HepG2 (cell line): Measurements from ENCODE around the gene LITAF. TPM values are rescaled to one million over a fixed set of nuclear protein-coding genes. Genes with fewer than 3 reads are reported as not detected.

Source experiments
- ARNT ChIP-seq: fragments of 450-650 bp; IDR thresholded peaks from 2 replicates; pipeline ENCODE4 v1.6.1; 2017
- ETV6 ChIP-seq: sonication (generic); formaldehyde crosslinking; conservative IDR thresholded peaks from 2 replicates; pipeline ENCODE4 v1.4.0; 2020; ENCODE audit warnings: missing genetic modification reagents
- MYNN ChIP-seq: sonication (generic); formaldehyde crosslinking; IDR thresholded peaks from 2 replicates; pipeline ENCODE4 v1.4.0; 2020; ENCODE audit warnings: mild to moderate bottlenecking, low read depth, missing genetic modification reagents
- SAFB2 ChIP-seq: sonication (generic); formaldehyde crosslinking; IDR thresholded peaks from 2 replicates; pipeline ENCODE4 v1.5.1; 2020; ENCODE audit warnings: missing genetic modification reagents, low read depth, mild to moderate bottlenecking, borderline replicate concordance
- SKIL ChIP-seq: sonication (generic); formaldehyde crosslinking; IDR thresholded peaks from 2 replicates; pipeline ENCODE4 v1.8.0; 2022; ENCODE audit warnings: missing genetic modification reagents, mild to moderate bottlenecking, moderate library complexity, borderline replicate concordance
- TCF7 ChIP-seq: sonication (generic); IDR thresholded peaks from 2 replicates; pipeline ENCODE4 v1.6.1; 2016; ENCODE audit warnings: antibody characterized with exemption, low read depth
- THAP7 ChIP-seq: sonication (generic); formaldehyde crosslinking; IDR thresholded peaks from 2 replicates; pipeline ENCODE4 v1.8.1; 2023; ENCODE audit warnings: mild to moderate bottlenecking, missing genetic modification reagents
- ZNF124 ChIP-seq: sonication (generic); formaldehyde crosslinking; IDR thresholded peaks from 2 replicates; pipeline ENCODE4 v1.4.0; 2020; ENCODE audit warnings: missing genetic modification reagents
- ZNF83 ChIP-seq: sonication (generic); formaldehyde crosslinking; IDR thresholded peaks from 2 replicates; pipeline ENCODE4 v1.4.0; 2020; ENCODE audit warnings: missing genetic modification reagents, mild to moderate bottlenecking, borderline replicate concordance
- polyA plus RNA-seq, 8 experiments: library from polyadenylated mRNA; depleted of rRNA in 3 of 8; stranded (reverse) in 7 of 8; unstranded in 1 of 8; fragments of >200 nt; fragmentation: Illumina TruSeq in 4 of 8; extraction: Trizol in 4 of 8; gene quantifications; 2 replicates each; pipeline versions ENCODE4 v1.2.1 to v1.2.3, GENCODE V29; 2011 to 2016; ENCODE audit warnings: low read depth in 4 of 8, missing spikeins in 1 of 8, mixed read lengths in 1 of 8; ENCODE audit not compliant: insufficient read depth in 1 of 8
- total RNA-seq, 5 experiments: library from RNA; depleted of rRNA; stranded (reverse); fragments of >200 nt; fragmentation: Illumina TruSeq; extraction: Trizol; gene quantifications; 2 replicates each; pipeline ENCODE4 v1.2.3, GENCODE V29; 2016; ENCODE audit warnings: low read depth in 1 of 5
- TF ChIP-seq, protein P1 (sequence below), 2 experiments: sonication (generic) in 1 of 2; formaldehyde crosslinking in 1 of 2; IDR thresholded peaks; 2 replicates each; pipeline versions ENCODE4 v1.4.0 to v1.6.1; 2016 to 2020; ENCODE audit warnings: borderline replicate concordance in 1 of 2, low read depth in 1 of 2, mild to moderate bottlenecking in 1 of 2, missing genetic modification reagents in 1 of 2
- TF ChIP-seq, protein P2 (sequence below): sonication (generic); formaldehyde crosslinking; IDR thresholded peaks from one replicate; pipeline ENCODE4 v1.5.1; 2020; ENCODE audit warnings: mild to moderate bottlenecking, missing genetic modification reagents; ENCODE audit errors: not compliant biosample characterization

LITAF gene
- total and polyA plus RNA-seq, 2 of the 13 experiments (the other 11 are each of a cell fraction or from before 2014, with no cell fraction given), result 80.1 to 141 TPM

GRCh38 chr16:11528053-11528452 lies 58.7 kb downstream of the LITAF start (continued):
- no peak for TF ChIP-seq SKIL
- TF ChIP-seq, protein P1, sequence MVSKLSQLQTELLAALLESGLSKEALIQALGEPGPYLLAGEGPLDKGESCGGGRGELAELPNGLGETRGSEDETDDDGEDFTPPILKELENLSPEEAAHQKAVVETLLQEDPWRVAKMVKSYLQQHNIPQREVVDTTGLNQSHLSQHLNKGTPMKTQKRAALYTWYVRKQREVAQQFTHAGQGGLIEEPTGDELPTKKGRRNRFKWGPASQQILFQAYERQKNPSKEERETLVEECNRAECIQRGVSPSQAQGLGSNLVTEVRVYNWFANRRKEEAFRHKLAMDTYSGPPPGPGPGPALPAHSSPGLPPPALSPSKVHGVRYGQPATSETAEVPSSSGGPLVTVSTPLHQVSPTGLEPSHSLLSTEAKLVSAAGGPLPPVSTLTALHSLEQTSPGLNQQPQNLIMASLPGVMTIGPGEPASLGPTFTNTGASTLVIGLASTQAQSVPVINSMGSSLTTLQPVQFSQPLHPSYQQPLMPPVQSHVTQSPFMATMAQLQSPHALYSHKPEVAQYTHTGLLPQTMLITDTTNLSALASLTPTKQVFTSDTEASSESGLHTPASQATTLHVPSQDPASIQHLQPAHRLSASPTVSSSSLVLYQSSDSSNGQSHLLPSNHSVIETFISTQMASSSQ (IDR thresholded peaks at IDR 0.05; ENCODE audit: low read depth), result no peak
- TF ChIP-seq, protein P1 (CRISPR knock-in tag; IDR thresholded peaks at IDR 0.05; ENCODE audit: borderline replicate concordance), result no peak
- no peak for TF ChIP-seq MYNN
- no peak for TF ChIP-seq ARNT
- TF ChIP-seq SAFB2, result no peak
- TF ChIP-seq TCF7, result no peak
- TF ChIP-seq ZNF83 (CRISPR knock-in tag), result no peak
- TF ChIP-seq THAP7 (CRISPR knock-in tag), result no peak
- TF ChIP-seq, protein P2, sequence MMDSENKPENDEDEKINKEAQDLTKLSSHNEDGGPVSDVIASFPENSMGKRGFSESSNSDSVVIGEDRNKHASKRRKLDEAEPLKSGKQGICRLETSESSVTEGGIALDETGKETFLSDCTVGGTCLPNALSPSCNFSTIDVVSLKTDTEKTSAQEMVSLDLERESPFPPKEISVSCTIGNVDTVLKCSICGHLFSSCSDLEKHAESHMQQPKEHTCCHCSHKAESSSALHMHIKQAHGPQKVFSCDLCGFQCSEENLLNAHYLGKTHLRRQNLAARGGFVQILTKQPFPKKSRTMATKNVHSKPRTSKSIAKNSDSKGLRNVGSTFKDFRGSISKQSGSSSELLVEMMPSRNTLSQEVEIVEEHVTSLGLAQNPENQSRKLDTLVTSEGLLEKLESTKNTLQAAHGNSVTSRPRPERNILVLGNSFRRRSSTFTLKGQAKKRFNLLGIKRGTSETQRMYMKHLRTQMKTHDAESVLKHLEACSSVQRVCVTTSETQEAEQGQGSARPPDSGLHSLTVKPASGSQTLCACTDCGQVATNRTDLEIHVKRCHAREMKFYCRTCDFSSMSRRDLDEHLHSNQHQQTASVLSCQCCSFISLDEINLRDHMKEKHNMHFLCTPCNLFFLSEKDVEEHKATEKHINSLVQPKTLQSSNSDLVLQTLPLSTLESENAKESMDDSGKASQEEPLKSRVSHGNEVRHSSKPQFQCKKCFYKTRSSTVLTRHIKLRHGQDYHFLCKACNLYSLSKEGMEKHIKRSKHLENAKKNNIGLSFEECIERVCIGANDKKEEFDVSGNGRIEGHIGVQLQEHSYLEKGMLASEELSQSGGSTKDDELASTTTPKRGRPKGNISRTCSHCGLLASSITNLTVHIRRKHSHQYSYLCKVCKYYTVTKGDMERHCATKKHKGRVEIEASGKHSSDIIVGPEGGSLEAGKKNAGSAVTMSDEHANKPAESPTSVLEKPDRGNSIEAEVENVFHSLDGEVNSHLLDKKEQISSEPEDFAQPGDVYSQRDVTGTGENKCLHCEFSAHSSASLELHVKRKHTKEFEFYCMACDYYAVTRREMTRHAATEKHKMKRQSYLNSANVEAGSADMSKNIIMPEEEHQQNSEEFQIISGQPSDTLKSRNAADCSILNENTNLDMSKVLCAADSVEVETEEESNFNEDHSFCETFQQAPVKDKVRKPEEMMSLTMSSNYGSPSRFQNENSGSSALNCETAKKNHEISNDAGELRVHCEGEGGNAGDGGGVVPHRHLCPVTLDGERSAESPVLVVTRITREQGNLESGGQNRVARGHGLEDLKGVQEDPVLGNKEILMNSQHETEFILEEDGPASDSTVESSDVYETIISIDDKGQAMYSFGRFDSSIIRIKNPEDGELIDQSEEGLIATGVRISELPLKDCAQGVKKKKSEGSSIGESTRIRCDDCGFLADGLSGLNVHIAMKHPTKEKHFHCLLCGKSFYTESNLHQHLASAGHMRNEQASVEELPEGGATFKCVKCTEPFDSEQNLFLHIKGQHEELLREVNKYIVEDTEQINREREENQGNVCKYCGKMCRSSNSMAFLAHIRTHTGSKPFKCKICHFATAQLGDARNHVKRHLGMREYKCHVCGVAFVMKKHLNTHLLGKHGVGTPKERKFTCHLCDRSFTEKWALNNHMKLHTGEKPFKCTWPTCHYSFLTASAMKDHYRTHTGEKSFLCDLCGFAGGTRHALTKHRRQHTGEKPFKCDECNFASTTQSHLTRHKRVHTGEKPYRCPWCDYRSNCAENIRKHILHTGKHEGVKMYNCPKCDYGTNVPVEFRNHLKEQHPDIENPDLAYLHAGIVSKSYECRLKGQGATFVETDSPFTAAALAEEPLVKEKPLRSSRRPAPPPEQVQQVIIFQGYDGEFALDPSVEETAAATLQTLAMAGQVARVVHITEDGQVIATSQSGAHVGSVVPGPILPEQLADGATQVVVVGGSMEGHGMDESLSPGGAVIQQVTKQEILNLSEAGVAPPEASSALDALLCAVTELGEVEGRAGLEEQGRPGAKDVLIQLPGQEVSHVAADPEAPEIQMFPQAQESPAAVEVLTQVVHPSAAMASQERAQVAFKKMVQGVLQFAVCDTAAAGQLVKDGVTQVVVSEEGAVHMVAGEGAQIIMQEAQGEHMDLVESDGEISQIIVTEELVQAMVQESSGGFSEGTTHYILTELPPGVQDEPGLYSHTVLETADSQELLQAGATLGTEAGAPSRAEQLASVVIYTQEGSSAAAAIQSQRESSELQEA, result no peak
- TF ChIP-seq ZNF124 (CRISPR knock-in tag), result no peak
- TF ChIP-seq ETV6 (CRISPR knock-in tag), result no peak
- TF ChIP-seq, all 625 proteins: peak for 3
